Prostate gland (tissue), 2 donors: Measurements from ENCODE around the gene HAO2. TPM values are rescaled to one million over a fixed set of nuclear protein-coding genes. Genes with fewer than 3 reads are reported as not detected.

ENCODE experiments used
- DNase-seq: peaks from one replicate; pipeline ENCODE4 v3.0.0-alpha.2; 2019; ENCODE audit warnings: low spot score
- H3K27ac ChIP-seq, 2 donors: fragments of 200-600 bp; sonication (generic); 2 replicates each; pipeline ENCODE4 v1.5.1; 2017 to 2019
- H3K27me3 ChIP-seq: fragments of 200-600 bp; sonication (generic); replicated peaks from 2 replicates; pipeline ENCODE4 v1.5.1; 2019; ENCODE audit not compliant: insufficient read depth
- H3K36me3 ChIP-seq, 2 donors: fragments of 200-600 bp; sonication (generic); 1 replicate in 1 of 2; 2 replicates in 1 of 2; pipeline versions ENCODE4 v1.5.1 to v1.8.1; 2017 to 2019
- H3K4me1 ChIP-seq: fragments of 200-600 bp; sonication (generic); replicated peaks from 2 replicates; pipeline ENCODE4 v1.5.1; 2019
- H3K4me3 ChIP-seq, 2 donors: fragments of 200-600 bp; sonication (generic); 2 replicates each; pipeline ENCODE4 v1.5.1; 2017 to 2019
- H3K9me3 ChIP-seq: fragments of 200-600 bp; sonication (generic); 2 replicates; pipeline ENCODE4 v1.5.1; 2017
- CTCF ChIP-seq, 4 experiments: fragments of 200-600 bp in 2 of 4; fragments of 450-650 bp in 2 of 4; sonication (generic) in 2 of 4; IDR thresholded peaks; 1 replicate in 3 of 4; 2 replicates in 1 of 4; pipeline ENCODE4 v1.5.1; 2016 to 2019; ENCODE audit warnings: antibody characterized with exemption in 4 of 4, mild to moderate bottlenecking in 2 of 4, moderate library complexity in 2 of 4
- POLR2A ChIP-seq: fragments of 450-650 bp; IDR thresholded peaks from one replicate; pipeline ENCODE4 v1.6.1; 2016; ENCODE audit warnings: antibody characterized with exemption, mild to moderate bottlenecking
- POLR2AphosphoS5 ChIP-seq: sonication (generic); formaldehyde crosslinking; IDR thresholded peaks from one replicate; pipeline ENCODE4 v1.6.1; 2017; ENCODE audit warnings: antibody characterized with exemption
- WGBS: methylation state at CpG from one replicate; pipeline ENCODE4 v1.1.5; 2018; 5-methylcytosine and 5-hydroxymethylcytosine counted together
- intact Hi-C: fragments of 100-400 bp; cut with DNase I; formaldehyde crosslinking; loops from one replicate; pipeline ENCODE4 v1.14.2; 2022
- total RNA-seq, 2 donors: library from RNA; depleted of rRNA; stranded (reverse); fragments of >200 nt; gene quantifications; one replicate each; pipeline ENCODE4 v1.1.0, GENCODE V29; 2016

HAO2 gene
- total RNA-seq, 2 donors from 2014 or later: not detected

GRCh38 chr1:119428991-119429390 lies 60.4 kb downstream of the HAO2 start:
- DNase-seq: no peak
- intact Hi-C loops: no loop called here
- Histone ChIP-seq H3K27me3 (no peaks in the 10 kb centered on the region), H3K4me1 (no peaks in the 10 kb centered on the region), H3K36me3 (no peaks in the 10 kb centered on the region), H3K27ac (no peak overlapping the region), H3K4me3 (no peak overlapping the region), H3K9me3 (no peaks in the 10 kb centered on the region)
- TF ChIP-seq POLR2A (no peak), POLR2AphosphoS5 (no peak), CTCF (IDR thresholded peaks at IDR 0.05) (no peak)
- 86% methylated on average over 2 of the region's 2 CpGs for WGBS

- TF ChIP-seq POLR2AphosphoS5 (no peak), CTCF (IDR thresholded peaks at IDR 0.05) (no peak), POLR2A (no peak)
- intact Hi-C loops: no loop called here
- no peak overlapping the region for H3K4me3 ChIP-seq
- no peaks in the 10 kb centered on the region for H3K27me3 ChIP-seq
- H3K36me3 ChIP-seq: no peaks in the 10 kb centered on the region
- no peak for DNase-seq
- WGBS: 64% methylated on average over 4 of the region's 4 CpGs
- H3K9me3 ChIP-seq: no peaks in the 10 kb centered on the region
- H3K27ac ChIP-seq: no peak overlapping the region
- no peaks in the 10 kb centered on the region for H3K4me1 ChIP-seq
These were observed 61.1 kb downstream of the HAO2 start for GRCh38 chr1:119429687-119430086.

- TF ChIP-seq CTCF (IDR thresholded peaks at IDR 0.05): no peak
- TF ChIP-seq POLR2AphosphoS5: no peak
- no peak for TF ChIP-seq POLR2A
- Histone ChIP-seq H3K4me3 (no peak overlapping the region), H3K27me3 (no peaks in the 10 kb centered on the region), H3K27ac (no peak overlapping the region), H3K9me3 (no peaks in the 10 kb centered on the region), H3K4me1 (no peaks in the 10 kb centered on the region), H3K36me3 (no peaks in the 10 kb centered on the region)
- WGBS: 88% methylated on average over 2 of the region's 2 CpGs
- intact Hi-C loops: no loop called here
- no peak for DNase-seq
These were observed 61.9 kb downstream of the HAO2 start for GRCh38 chr1:119430486-119430885.

- H3K27ac ChIP-seq: no peak overlapping the region
- DNase-seq: no peak
- no peaks in the 10 kb centered on the region for H3K4me1 ChIP-seq
- no peak overlapping the region for H3K4me3 ChIP-seq
- intact Hi-C loops: no loop called here
- H3K36me3 ChIP-seq: no peaks in the 10 kb centered on the region
- no peaks in the 10 kb centered on the region for H3K9me3 ChIP-seq
- 75% methylated on average over 3 of the region's 3 CpGs for WGBS
- TF ChIP-seq POLR2A (no peak), CTCF (IDR thresholded peaks at IDR 0.05) (no peak), POLR2AphosphoS5 (no peak)
- no peaks in the 10 kb centered on the region for H3K27me3 ChIP-seq
These were observed 63.3 kb downstream of the HAO2 start for GRCh38 chr1:119431836-119432235.

- intact Hi-C loops: no loop called here
- Histone ChIP-seq H3K36me3 (no peaks in the 10 kb centered on the region), H3K27me3 (no peaks in the 10 kb centered on the region), H3K9me3 (no peaks in the 10 kb centered on the region), H3K4me3 (no peak overlapping the region), H3K27ac (no peak overlapping the region), H3K4me1 (no peaks in the 10 kb centered on the region)
- no peak for DNase-seq
- TF ChIP-seq POLR2AphosphoS5 (no peak), POLR2A (no peak), CTCF (IDR thresholded peaks at IDR 0.05) (no peak)
- 96% methylated on average over 3 of the region's 3 CpGs for WGBS
These were observed 66.5 kb downstream of the HAO2 start for GRCh38 chr1:119435052-119435451.
